GM19468 (cell line): Measurements from ENCODE around the gene LARP1.
"Not testable (repeated sequence)": the region's sequence is repeated elsewhere in the genome, so short reads cannot be mapped to it uniquely, and the experiment has no call there.

Experiments used
- ATAC-seq: cut with Tn5 transposase; IDR thresholded peaks from one replicate; pipeline ENCODE4 v1.9.1; 2021; ENCODE audit warnings: mild to moderate bottlenecking, moderate library complexity, moderate number of reproducible peaks; ENCODE audit not compliant: unreplicated experiment; ENCODE audit errors: extremely low read depth

LARP1 gene

DNA sequence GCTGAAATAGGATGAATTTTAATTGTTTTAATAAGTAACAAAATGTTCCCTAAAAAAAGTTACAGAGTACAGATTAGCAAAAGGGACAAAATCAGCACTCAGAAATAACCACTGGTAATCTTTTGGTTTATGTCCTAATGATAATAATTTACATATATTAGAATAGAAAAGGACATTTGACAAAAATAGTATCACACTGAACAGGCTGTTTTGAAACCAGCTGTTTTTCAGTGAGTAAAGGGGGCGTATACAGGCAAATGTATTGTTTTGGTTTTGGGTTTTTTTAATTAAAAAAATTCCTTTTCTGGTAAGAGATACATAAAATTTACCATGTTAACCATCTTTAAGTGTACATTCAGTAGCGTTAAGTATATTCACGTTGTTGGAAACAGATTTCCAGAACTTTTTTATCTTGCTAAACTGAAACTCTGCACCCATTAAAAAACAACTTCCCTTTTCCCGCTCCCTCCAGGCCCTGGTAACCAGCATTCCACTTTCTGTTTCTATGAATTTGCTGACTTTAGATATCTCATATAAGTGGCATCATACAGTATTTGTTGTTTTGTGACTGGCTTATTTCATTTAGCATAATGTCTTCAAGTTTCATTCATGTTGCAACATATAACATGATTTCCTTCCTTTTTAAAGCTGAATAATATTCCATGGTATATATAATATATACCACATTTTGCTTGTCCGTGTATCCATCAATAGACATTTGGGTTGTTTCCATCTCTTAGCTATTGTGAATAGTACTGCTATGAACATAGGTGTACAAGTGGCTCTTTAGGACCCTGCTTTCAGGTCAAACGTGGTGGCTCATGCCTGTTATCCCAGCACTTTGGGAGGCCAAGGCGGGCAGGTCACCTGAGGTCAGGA lies 20.6 kb upstream of the LARP1 start:
- no peak for ATAC-seq

- not testable (repeated sequence) for ATAC-seq
These were observed 19.8 kb upstream of the LARP1 start for GRCh38 chr5:154735362-154735761.

DNA sequence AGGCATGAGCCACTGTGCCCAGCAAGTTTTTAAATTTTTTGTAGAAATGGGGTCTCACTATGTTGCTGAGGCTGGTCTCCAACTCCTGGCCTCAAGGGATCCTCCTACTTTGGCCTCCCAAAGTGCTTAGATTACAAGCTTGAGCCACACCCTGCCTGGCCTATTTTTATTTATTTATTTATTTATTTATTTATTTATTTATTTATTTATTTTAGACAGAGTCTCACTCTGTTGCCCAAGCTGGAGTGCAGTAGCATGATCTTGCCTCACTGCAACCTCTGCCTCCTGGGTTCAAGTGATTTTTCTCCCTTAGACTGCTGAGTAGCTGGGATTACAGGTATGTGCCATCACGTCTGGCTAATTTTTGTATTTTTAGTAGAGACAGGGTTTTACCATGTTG lies 18.8 kb upstream of the LARP1 start:
- not testable (repeated sequence) for ATAC-seq

DNA sequence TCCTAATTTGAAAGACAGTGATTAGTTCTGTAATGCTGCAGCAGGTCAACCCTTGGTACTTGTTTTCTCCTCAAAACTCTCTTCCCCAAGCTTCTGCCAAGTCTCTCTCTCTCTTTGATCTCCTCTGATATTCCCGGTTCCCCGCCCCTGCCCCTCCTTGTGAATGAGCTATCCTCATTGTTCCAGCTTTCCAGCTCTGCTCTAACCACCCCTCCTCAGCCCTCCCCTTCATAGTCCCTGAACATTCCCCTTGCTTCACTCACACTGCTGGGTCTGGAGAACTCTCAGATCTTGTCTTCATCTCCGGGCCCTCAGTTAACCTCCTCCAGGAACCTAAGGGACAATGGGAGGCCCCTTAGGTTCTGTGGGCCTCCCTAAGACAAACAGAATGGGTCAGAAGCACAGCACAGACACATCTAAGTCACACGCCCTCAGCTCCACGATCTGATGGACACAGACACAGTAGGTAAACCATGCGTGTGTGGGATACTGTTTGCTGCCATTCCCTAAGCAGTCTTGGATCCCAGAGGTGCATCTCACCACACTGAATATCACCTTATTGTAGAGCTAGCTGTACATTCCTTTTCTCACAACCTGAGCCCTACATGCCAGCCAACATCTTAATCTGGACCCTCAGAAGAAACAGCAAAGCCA lies 17.4 kb upstream of the LARP1 start:
- ATAC-seq = no peak

- no peak for ATAC-seq
These were observed 14.7 kb upstream of the LARP1 start for GRCh38 chr5:154740483-154740882.

- ATAC-seq = no peak
These were observed 14.2 kb upstream of the LARP1 start for GRCh38 chr5:154740957-154741356.

GRCh38 chr5:154741415-154741814 lies 13.8 kb upstream of the LARP1 start:
- no peak for ATAC-seq

DNA sequence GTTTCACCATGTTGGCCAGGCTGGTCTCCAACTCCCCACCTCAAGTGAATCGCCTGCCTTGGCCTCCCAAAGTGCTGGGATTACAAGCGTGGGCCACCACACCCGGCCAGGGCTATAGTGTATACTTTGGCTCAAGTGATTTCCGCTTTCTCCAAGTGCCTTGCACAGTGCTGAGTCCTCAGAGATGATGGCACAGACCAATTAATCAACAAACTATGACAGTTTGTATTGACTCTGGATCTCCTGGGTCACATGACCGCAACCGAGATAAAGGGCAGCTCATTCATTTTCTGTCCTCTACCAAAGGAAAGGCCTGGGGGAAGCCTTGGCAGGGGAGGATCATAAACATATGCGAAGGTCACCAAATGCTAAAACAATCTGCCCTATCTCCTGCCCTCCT lies 11.4 kb upstream of the LARP1 start:
- no peak for ATAC-seq

DNA sequence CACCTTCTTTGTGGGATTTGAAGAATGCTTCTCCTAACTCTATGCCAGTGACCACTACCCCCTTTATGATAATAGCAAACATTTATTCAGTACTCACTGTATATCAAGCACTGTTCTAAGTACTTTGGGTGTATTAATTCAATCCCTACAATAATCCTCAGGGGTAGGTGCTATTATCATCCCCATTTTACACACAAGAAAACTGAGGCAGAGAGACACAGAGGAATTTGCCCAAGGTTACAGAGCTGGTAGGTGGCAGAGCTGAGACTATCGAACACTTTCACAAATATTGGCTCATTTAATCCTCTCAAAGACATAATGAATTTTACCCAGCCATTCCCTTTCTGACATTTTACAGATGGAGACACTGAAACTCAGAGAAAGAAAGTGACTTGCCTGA lies 9.8 kb upstream of the LARP1 start:
- ATAC-seq = no peak

DNA sequence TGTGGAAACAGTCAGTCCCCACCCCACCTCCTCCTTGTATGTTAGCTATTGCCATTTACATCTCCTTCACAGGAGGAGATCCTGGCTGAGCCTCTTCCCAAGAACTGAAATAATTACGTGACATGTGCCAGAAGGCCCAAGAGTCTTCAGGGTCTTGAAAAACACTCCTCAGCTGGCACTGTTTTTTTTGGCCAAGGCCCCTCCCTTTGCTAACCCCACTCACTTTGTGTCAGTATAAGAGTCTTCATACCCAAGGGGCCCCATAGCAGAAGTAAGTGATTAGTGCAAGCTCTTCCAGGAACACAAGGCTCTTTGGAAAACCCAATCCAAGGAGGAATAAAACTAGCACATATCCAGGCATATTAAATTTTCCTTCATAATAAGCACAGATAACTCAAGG lies 5.7 kb upstream of the LARP1 start:
- ATAC-seq = no peak

GRCh38 chr5:154750641-154751040 lies 4.5 kb upstream of the LARP1 start:
- not testable (repeated sequence) for ATAC-seq

GRCh38 chr5:154751854-154752253 lies 3.3 kb upstream of the LARP1 start:
- no peak for ATAC-seq

- no peak for ATAC-seq
These were observed 1.4 kb upstream of the LARP1 start for GRCh38 chr5:154753792-154754191.

DNA sequence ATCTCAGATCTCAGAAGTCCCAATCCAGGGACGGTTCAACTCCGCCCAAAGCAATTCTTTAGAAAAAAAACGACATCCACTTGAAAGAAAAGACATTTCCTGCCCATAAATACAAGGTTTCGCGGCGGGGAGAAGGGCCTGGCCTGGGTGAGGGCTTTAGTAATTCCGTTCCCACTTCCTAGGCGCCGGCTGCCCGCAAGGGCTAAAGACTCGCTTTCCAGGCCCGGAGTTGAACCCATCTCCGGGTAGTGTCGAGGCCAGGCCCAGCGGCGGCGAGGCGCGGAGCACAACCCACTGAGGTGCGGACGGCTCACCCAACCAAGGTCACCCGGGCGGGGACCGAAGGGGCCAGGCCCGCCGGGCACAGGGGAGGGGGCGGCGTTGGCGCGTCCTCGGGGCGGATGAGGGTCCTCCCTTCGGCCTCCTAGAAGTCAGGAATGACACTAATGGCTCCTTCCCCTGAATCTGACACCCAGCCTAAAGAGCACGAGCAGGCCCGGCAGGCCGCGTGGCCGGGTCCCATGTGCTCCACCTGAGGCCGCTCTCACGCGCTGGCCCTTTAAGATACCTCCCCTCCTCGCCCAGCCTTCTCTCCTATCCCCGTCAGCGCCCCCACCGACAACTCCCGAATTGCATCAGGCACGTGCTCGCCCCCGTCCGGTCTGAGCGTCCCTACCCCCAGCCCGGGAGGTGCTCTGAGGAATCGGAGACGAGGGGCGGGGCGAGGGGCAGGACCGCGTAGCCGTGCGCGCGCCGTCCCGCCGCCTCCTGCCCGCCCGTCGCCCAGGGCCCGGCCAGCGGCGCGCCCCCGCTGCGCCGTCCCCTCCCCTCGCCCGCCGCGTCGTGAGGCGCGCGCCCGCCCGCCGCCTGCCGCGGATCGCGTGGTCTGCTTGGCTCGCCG lies 467 bp upstream of the LARP1 start:
- peak; percentile 89 for ATAC-seq

- ATAC-seq = no peak
These were observed 1.1 kb downstream of the LARP1 start for GRCh38 chr5:154756009-154756867.

DNA sequence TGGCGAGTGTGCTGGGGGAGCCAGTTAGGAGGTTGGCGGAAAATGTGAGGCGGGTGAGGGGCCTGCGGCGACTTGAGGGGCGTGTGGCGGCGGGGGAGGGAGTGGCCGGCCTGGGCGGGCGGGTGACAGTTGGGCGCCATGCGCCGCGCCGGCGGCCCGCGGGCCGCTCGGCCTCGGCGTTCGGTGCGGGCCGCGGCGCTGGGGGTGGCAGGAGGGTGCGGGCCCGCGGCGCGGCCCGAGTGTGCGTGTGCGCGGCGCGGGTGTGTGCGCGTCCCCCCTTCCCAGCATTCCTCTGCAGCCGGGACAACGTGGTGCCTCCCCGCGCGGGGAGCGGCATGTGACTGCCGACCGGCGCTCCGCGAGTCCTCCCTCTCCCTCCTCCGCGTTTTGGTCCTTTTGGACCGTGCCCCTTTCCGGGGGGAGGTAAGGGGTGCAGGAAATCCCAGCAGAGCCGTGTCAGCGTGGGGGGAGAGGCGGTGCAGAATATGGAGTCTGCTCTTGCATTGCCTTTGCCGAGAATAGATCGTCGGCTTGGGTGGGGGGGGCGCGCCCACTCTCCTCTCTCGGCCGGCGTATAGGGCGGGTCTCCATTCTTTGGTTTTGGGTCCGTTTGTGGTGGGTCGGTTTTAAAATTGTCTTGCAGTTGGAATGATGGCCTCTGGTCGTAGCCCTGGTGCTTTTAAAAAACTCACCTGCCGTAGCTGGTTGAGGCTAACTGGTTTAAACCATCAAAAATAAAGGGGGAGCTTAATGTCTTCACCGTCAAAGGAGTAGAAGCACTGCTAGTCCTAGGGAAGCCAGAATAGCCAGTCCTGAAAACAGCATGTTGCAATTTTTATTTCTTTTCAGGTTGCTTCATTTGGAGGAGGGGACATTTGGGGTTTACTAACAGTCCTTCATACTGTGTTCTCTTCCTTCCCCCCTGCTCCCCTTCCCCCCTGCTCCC lies 2.0 kb downstream of the LARP1 start:
- ATAC-seq = no peak

- ATAC-seq = no peak
These were observed 2.7 kb downstream of the LARP1 start for GRCh38 chr5:154757814-154758406.

DNA sequence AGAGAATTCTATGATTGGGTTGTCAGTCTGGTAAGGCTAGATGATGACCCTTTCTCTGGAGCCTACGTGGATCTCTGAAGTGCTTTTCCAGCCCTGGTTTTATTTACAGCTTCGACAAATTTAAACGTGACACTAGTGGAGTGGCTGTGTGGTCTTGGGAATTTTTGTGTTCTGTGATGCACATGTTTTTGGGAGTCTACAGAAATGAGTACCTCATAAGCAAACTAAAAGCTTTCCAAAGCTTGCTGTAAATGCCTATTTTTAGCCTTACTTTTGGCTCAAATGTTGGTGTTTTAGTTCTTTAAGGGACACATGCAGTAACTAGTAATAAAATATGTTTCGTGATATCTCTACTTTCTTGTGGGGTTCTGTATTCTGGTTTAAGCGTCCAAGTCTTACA lies 3.3 kb downstream of the LARP1 start:
- ATAC-seq = no peak
